ENCODE measurements around the gene MEA1.
"Not testable (repeated sequence)": the region's sequence is repeated elsewhere in the genome, so short reads cannot be mapped to it uniquely, and the experiment has no call there.

The MEA1 gene

DNA sequence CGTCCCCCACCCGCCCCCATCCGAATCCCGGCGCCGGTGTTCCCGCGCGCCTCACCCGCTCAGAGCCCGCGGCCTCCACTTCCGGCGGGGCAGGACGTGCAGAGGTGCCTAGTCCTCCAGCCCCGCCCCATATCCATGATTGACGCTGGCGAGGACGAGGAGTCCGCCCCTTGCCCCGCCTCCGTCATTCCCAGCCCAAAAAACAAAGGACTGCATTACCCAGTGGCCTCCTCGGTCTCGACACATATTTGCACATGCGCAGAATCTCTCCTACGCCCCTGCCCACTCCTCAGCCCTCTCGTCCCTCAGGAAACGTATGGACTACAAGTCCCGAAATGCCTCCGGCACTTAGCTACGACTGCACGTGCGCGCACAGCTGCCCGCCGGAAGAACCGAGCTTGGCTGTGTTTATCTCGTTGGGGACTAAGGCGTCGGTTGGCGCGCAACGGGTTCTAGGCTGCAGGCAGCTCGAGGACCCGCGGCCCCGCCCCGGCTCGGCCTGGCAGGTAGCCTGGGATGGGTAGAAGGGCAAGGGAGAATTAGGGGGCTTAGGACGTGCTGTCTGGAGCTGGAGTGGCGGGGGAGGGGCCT lies at the start of gene MEA1, which contains the start of gene KLHDC3:
TSS of gene MEA1 (minus strand) at position 104 of the 591 bp plus-strand sequence. CDS start 133 bp downstream, outside the sequence.
TSS of gene KLHDC3 (plus strand) at position 407 of the 591 bp plus-strand sequence. CDS start 2,944 bp downstream, outside the sequence.
- DNase-seq = peak; percentile 99 to 100

DNA sequence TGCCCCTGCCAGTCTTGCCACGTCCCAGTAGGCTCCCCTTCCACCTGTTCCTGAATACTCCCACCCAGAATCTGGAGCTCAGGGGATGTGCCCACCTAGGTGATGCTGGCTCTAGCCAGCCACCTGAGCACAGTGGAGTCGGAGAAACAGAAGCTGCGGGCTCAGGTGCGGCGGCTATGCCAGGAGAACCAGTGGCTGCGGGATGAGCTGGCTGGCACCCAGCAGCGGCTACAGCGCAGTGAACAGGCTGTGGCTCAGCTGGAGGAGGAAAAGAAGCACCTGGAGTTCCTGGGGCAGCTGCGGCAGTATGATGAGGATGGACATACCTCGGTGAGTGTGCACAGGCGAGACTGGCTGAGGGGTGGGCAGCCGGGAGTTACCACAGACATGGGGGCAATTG lies 49.1 kb upstream of the MEA1 start:
- DNase-seq = no peak

GRCh38 chr6:43061861-43062260 lies 48.1 kb upstream of the MEA1 start:
- no peak for DNase-seq

DNA sequence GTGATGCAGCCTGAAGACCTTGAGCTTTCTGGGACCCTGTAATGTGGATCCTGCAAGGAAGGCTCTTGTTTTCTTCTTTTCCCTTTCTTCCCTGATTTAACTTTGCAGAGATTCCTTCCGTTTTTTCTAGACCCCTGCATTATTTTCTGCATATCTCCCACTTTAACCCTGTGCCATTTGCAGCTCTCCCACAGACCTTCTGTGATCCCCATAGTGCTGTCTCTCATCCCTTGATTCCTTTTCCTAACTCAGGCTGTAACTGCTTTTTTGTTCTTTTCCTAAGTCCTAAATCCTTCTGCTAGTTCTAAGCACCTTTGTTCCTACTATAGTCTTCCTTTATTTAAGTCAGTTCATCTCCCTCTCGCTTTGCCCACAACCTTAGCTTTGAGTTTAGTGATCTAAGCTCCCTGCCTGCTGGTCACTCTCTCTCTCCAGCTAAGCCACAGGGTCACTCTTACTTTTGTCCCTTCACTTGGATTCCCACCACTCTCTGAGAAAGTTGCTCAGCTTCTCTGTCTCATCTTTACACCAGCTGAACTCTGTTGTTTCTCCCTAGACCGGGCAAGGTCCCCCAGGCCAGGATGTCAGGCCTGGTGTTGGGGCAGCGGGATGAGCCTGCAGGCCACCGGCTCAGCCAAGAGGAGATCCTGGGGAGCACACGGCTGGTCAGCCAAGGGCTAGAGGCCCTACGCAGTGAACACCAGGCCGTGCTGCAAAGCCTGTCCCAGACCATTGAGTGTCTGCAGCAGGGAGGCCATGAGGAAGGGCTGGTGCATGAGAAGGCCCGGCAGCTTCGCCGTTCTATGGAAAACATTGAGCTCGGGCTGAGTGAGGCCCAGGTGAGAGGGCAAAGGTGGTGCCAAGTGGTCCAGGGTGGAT lies 47.2 kb upstream of the MEA1 start:
- no peak for DNase-seq

- no peak for DNase-seq
Measured at GRCh38 chr6:43060034-43060754, 46.4 kb upstream of the MEA1 start.

GRCh38 chr6:43059168-43060033 lies 45.7 kb upstream of the MEA1 start, which contains the start of the genes KLC4 and MRPL2:
Gene KLC4 (plus strand): TSS chr6:43059631. CDS start chr6:43061336, 1,705 bp downstream.
Gene MRPL2 (minus strand): TSS chr6:43059434. CDS start chr6:43059381, 53 bp downstream.
- peak; percentile 98 to 99 for DNase-seq

DNA sequence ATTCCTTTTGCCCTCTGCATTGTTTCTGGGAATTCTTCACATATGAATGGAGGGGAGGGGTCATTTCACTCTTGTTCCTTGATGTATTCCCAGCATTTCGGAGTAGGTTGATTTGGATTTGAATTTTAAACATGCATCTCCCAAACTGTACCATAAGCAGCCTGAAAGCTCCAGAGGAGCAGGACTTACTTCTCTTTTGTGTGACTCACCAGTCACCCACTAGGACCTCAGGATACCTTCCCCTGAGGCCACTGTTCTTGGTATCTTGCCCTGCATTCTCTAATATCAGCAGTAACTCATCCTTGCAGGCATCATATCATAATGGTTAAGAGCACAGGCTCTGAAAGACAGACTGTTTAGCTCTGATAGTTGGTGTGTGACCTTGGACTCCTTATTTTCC lies 44.8 kb upstream of the MEA1 start:
- no peak for DNase-seq

DNA sequence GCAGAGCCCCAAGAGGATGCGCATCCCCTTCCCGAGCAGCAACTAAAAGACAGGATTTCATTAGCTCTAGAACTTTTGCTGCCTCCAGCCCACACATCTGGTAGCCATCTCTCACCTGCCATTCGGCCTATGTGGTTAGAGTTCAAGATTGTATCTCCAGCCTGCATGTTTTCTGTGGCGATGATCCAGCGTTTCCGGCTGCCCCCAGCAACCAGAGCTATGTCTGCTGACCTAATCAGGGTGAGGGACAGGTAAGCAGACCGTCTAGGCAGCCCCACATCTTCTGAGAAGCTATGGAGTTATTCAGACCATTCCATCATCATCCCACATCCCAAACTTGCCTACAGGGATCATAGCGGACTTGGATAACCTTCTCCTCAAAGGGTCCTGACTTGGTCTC lies 42.2 kb upstream of the MEA1 start:
- no peak for DNase-seq

DNA sequence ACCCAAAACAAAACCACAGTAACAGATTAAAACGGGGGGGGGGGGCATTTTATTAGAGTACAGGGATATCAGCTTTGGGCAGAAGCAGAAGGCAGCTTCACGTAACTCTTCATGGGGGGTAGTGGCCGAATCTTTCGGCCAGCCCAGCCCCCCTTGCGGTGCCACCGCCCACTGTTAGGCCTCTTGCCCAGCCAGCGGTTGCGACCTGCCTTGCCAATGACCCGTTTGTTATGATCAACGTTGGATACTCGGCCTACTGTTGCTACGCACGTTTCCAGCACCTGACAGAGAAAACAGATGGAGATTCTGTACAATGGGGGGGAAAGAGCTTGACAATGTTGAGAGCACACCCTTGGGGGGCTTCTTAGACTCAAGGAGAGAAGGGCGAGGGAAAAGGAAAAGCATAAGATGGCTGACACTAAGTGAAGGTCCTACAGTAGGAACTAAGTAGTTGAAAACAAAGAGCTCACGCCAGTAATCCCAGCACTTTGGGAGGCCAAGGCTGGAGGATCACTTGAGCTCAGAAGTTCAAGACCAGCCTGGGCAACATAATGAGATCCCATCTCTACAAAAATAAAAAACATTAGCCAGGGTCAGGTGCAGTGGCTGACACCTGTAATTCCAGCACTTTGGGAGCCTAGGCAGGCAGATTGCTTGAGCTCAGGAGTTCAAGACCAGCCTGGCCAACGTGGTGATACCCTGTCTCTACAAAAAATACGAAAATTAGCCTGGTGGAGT lies 40.6 kb upstream of the MEA1 start:
- no peak for DNase-seq

- peak; percentile 91 to 94 for DNase-seq
Measured at GRCh38 chr6:43053545-43054205, 39.9 kb upstream of the MEA1 start, which contains the start of gene CUL7. Gene CUL7 (minus strand): TSS chr6:43053851. CDS start chr6:43052788, 1,063 bp downstream.

- peak; percentile 52 to 57 for DNase-seq
Measured at GRCh38 chr6:43052842-43053544, 39.2 kb upstream of the MEA1 start.

DNA sequence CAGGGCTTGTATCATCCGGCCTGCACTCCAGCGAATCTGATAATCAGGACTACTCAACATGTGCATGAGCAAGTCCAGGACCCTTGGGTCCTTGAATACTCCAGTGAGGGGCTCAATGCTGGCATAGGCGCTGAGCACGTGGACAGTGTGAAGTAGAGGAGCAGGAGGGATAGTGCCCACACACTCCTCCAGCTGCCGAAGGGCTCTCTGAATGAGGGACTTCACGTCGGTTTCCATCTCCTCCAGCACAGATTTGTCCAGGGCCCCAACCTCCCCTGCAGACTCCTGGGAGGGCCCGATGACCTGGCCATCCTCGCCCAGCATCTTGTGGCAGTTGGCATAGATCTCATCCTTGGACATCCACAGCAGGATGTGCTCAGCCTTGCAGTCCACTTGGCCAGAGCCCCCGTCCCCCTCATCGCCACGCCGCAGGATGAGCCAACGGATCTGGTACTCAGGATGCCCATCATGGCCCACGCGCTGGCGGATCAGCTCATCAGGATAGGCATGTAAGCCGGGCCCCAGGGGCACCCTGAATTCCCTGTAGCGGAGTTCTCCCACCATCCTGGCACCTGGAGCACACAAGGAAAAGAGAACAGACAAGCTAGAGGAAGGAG lies 38.6 kb upstream of the MEA1 start:
- no peak for DNase-seq

GRCh38 chr6:43050981-43051380 lies 37.2 kb upstream of the MEA1 start:
- no peak for DNase-seq

GRCh38 chr6:43047998-43048397 lies 34.3 kb upstream of the MEA1 start:
- DNase-seq = no peak

DNA sequence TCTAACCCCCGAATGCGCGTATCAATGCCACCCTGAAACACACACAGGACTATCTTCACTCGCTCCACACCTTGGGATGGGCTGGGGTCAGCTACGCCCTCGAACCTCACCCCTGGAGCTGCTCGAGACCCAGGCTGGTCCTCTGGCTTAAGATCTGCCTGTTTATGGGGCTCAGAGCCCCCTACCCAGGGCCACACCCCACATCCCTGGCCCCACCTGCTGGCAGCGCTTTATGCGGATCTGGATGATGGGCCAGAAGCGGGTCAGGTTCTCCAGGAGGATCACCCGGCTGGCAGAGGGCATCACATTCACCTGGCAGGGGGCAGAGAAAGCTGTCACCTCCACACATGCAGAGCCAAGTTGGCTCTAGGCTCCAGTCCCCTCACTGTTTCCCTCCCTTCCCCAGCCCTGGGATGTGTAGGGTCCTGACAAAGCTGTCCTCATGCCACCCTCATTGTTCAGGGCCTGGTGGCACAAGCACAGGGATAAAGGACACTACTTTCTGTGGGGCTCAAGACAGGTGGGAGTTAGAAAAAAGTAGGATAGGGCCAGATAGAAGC lies 31.7 kb upstream of the MEA1 start:
- DNase-seq = no peak

DNA sequence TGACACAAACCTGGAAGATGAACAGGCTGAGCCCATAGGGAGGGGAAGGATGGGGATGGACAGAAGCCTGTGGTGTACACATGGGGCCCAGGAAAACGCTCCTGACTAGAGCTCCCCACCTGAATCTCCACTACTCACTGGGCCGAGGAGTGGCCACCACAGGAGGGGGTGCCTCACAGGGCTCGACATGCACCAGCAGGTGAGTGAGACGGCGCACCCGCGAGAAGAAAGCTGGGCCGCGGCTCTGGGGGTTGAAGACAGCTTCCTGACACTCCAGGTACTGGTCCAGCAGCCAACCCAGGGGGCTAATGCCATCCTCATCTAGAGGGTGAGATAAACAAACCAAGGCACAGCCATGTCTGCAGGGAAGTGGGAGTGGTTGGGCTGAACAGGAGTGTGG lies 29.6 kb upstream of the MEA1 start:
- no peak for DNase-seq

DNA sequence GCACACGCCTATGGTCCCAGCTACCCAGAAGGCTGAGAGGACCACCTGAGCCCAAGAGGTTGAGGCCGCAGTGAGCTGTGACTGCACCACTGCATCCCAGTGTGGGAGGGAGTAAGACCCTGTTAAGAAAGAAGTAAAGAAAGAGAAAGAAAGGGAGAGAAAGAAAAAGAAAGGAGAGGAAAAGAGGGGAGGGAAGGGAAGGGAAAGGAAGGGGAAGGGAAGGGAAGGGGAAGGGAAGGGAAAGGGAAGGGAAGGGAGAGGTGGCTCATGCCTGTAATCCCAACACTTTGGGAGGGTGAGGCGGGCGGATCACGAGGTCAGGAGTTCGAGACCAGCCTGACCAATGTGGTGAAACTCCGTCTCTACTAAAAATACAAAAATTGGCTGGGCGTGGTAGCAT lies 27.7 kb upstream of the MEA1 start:
- DNase-seq = not testable (repeated sequence)

- DNase-seq = no peak
Measured at GRCh38 chr6:43040542-43041257, 27.0 kb upstream of the MEA1 start.

GRCh38 chr6:43038727-43039126 lies 25.0 kb upstream of the MEA1 start:
- no peak for DNase-seq

Measured in activated T-cell treated with anti-CD3 and anti-CD28 coated beads, Interleukin-2, amount 50 U/mL, for 48 hours (primary cell).